Measurements from ENCODE around the gene TEX261. TPM values are rescaled to one million over a fixed set of nuclear protein-coding genes. Genes with fewer than 3 reads are reported as not detected.
"Not testable (repeated sequence)": the region's sequence is repeated elsewhere in the genome, so short reads cannot be mapped to it uniquely, and the experiment has no call there.

Gene TEX261
- total RNA-seq, 4 donors from 2014 or later = 36.1 to 38.7 (median 37.0) TPM

GRCh38 chr2:71018625-71019024 lies 24.0 kb upstream of the TEX261 start:
- no peak for DNase-seq (ENCODE audit: low spot score in 2 of 2)
- Histone ChIP-seq H3K36me3 (no peaks in the 10 kb centered on the region), H3K9me3 (no peaks in the 10 kb centered on the region), H3K27me3 (no peaks in the 10 kb centered on the region), H3K27ac (no peak overlapping the region), H3K4me3 (no peak overlapping the region), H3K4me1 (no peaks in the 10 kb centered on the region)
- 90 to 92% methylated on average over 8 of the region's 8 CpGs for WGBS, 2 donors
- TF ChIP-seq POLR2A (IDR thresholded peaks at IDR 0.05) (no peak), EP300 (IDR thresholded peaks at IDR 0.05) (no peak), CTCF (IDR thresholded peaks at IDR 0.05) (no peak)

- H3K27ac ChIP-seq; H3K4me3 ChIP-seq; H3K9me3 ChIP-seq; DNase-seq (ENCODE audit: low spot score in 2 of 2); H3K36me3 ChIP-seq; H3K4me1 ChIP-seq: not testable (repeated sequence)
- H3K27me3 ChIP-seq = peaks cover 0 to 12% of the 10 kb centered on the region in 2 donors
- 33 to 35% methylated on average over 6 of the region's 6 CpGs for WGBS, 2 donors
Measured at GRCh38 chr2:71011786-71012185, 17.1 kb upstream of the TEX261 start.

DNA sequence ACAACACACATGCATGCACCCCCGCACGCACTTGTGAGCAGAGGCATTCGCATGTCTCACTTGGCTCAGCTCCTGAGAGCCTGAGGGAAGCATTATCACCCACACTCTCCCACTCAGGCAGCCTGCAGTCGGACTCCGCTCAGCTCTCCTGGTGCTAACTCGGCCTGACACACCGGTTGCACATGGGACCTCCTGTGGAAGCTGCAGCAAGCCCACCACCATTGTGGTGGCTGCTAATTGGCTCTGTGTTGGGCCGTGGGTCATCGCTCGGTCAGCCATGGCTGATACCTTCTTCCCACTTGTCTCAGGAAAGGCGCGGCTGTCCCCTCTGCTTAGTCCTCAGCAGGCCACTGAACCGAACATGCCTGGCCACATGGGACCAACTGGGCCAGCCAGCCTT lies 13.7 kb upstream of the TEX261 start:
- Histone ChIP-seq H3K4me1 (no peaks in the 10 kb centered on the region), H3K9me3 (no peaks in the 10 kb centered on the region), H3K27me3 (peaks cover 0 to 12% of the 10 kb centered on the region in 2 donors), H3K27ac (no peak overlapping the region), H3K4me3 (no peak overlapping the region), H3K36me3 (no peaks in the 10 kb centered on the region)
- DNase-seq (ENCODE audit: low spot score in 2 of 2) = no peak
- WGBS, 2 donors = 82 to 90% methylated on average over 12 to 13 of the region's 13 CpGs
- TF ChIP-seq POLR2A (IDR thresholded peaks at IDR 0.05) (no peak), EP300 (IDR thresholded peaks at IDR 0.05) (no peak), CTCF (IDR thresholded peaks at IDR 0.05) (no peak)

DNA sequence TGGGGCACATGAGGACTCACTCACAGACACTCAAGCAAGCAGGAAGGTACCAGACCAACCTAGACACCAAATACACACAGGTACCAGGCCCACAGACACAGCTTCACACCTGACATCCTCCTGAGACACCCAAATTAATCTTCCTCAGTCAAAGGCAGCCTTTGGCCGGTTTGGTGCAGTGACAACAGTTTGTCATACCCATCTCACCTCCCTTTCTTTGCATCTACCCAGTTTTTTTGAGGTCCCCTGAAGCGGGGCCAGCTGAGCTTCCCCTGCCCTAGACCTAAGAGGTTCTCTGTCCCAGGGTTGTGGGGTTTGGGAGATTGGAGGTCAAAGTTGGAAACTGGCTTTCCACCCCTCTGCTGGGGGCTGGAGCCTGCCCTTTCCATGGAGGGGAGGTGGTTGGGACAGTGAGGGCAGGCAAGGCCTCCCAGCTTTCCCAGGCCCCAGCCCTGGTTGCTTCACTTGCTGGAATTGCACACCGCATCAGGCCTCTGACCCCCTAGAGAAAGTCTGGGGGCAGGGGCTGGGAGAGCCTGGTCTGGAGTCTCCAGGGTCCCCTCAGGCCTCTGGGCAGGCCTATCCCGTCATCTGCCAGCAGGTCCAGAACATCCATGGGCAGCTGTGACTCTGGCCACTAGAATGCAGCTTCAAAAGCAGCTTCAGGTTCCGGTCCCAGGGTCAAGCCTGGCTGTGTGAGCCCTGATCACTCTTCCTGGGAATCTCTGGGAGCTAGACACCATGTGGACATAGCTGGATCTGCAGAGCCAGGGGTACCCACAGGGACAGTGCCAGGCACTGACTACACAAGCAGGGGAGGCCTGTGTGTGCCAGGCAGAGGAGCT lies 12.5 kb upstream of the TEX261 start:
- no peak for TF ChIP-seq POLR2A (IDR thresholded peaks at IDR 0.05)
- H3K27ac ChIP-seq = no peak overlapping the region
- 59 to 71% methylated on average over 5 of the region's 5 CpGs for WGBS, 2 donors
- no peaks in the 10 kb centered on the region for H3K4me1 ChIP-seq
- peaks cover 0 to 12% of the 10 kb centered on the region in 2 donors for H3K27me3 ChIP-seq
- no peaks in the 10 kb centered on the region for H3K36me3 ChIP-seq
- no peaks in the 10 kb centered on the region for H3K9me3 ChIP-seq
- no peak for DNase-seq (ENCODE audit: low spot score in 2 of 2)
- no peak overlapping the region for H3K4me3 ChIP-seq

DNA sequence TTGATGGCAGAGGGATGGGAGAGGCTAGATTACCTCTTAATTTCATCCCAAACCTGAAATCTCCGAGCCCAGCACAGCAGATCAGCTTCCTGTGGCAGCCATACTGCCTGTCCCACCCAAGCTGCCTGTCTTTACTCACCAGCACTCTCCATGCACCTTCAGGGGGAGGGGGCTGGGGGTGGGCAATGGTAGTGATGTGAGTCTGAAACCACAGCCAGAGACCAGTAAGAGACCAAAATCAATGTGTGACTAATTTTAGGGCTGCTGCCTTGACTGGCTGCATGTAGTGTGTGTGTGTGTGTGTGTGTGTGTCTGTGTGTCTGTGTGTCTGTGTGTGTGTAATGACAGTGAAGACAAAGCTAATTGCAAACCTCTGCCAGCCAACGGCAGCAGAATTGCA lies 11.7 kb upstream of the TEX261 start:
- 45 to 83% methylated on average over 2 of the region's 2 CpGs for WGBS, 2 donors
- H3K4me3 ChIP-seq = no peak overlapping the region
- H3K9me3 ChIP-seq = no peaks in the 10 kb centered on the region
- H3K4me1 ChIP-seq = peaks cover 0 to 3% (median 0%) of the 10 kb centered on the region in 4 donors
- DNase-seq (ENCODE audit: low spot score in 2 of 2) = no peak
- H3K36me3 ChIP-seq = no peaks in the 10 kb centered on the region
- no peak for TF ChIP-seq POLR2A (IDR thresholded peaks at IDR 0.05)
- TF ChIP-seq EP300 (IDR thresholded peaks at IDR 0.05) = no peak
- no peak for TF ChIP-seq CTCF (IDR thresholded peaks at IDR 0.05)
- peaks cover 0 to 11% of the 10 kb centered on the region in 2 donors for H3K27me3 ChIP-seq
- H3K27ac ChIP-seq = no peak overlapping the region

DNA sequence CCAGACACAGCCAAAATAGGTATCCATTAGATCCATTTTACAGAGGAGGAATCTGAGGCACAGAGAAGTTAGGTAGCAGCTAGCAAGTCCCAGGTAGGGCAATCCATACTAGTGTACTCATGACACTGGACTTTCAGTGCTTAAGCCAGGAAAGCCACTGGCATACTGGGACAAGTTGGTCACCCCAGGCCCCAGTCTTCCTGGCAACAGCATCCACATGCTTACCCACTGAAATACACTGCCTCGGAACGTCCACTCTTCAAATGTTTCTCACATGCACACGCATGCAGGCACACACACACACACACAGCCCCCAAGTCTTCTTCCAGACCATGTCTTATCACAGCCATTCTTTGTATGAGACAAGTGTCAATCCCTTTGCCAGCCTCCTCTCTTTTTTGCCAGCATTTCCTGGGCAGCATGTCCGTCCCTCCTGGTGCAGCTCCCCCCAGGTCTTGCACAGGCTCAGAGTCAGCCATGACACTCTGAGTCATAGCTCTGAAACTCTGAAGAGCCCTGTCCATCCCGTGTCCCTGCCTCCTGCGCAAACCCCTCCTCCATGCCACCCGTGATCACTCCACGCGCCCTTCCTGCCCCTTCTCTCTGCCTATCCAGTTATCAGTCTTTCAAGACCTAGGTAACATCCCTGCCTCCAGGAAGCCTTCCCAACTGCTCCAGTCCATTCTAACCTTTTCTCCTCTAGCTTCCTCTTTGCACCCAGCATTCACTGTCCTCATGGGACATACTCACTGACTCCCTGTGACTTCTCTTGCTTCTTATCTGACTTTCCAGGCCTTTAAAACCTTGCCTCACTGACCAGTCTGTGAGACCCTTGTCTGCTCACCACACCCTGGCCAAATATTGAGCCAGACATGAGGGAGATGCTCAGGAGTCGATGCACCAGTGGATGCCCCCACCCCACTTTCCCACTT lies 10.9 kb upstream of the TEX261 start:
- Histone ChIP-seq H3K4me1 (peaks cover 0 to 10% (median 0%) of the 10 kb centered on the region in 4 donors), H3K9me3 (no peaks in the 10 kb centered on the region), H3K27ac (no peak overlapping the region), H3K36me3 (no peaks in the 10 kb centered on the region), H3K4me3 (no peak overlapping the region), H3K27me3 (peaks cover 0 to 3% of the 10 kb centered on the region in 2 donors)
- no peak for TF ChIP-seq CTCF (IDR thresholded peaks at IDR 0.05)
- no peak for TF ChIP-seq POLR2A (IDR thresholded peaks at IDR 0.05)
- TF ChIP-seq EP300 (IDR thresholded peaks at IDR 0.05) = no peak
- 73 to 74% methylated on average over 10 of the region's 10 CpGs for WGBS, 2 donors
- DNase-seq (ENCODE audit: low spot score in 2 of 2) = no peak
